ENCODE data around the gene MYH9.
"Not testable (repeated sequence)": the region's sequence is repeated elsewhere in the genome, so short reads cannot be mapped to it uniquely, and the experiment has no call there.

Gene MYH9

DNA sequence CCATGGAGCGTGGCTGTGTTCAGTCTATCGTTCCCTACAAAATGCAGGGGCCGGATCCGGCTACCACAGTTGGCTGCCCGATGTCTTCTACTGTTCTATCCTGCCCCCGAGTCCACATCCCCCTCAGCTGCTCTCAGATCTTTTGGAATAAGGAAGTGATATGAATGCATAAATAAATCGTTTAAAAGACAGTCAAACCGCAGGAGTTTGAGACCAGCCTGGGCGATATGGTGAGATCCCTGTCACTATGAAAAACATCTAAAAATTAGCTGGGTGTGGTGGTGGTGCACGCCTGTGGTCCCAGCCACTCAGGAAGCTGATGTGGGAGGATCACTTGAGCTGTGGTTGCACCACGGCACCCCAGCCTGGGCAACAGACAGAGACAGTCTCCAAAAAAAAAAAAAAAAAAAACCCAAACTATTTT lies 97.8 kb downstream of the MYH9 start:
- DNase-seq, result not testable (repeated sequence)

DNA sequence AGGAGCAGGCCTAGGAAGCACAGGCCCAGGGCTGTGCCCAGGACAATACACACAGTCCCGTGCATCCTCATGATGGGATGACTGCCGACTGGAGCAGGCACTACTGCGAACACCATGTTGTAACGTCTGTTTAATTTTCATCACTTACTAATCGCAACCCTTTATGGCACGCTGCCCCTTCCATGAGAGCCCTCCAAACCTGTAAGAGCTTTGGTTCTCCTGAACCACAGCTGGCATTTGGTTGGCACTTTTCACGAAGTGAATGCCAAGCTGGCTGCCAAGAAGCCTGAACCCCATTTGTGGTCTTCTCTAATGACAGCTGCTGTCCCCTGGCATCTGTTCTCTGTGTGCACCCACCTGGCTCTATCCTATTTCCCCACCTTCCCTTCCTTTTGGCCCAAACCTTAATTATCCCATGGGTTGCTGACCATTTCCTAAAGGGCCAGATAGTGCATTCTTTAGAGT lies 98.3 kb downstream of the MYH9 start:
- DNase-seq, result no peak

DNA sequence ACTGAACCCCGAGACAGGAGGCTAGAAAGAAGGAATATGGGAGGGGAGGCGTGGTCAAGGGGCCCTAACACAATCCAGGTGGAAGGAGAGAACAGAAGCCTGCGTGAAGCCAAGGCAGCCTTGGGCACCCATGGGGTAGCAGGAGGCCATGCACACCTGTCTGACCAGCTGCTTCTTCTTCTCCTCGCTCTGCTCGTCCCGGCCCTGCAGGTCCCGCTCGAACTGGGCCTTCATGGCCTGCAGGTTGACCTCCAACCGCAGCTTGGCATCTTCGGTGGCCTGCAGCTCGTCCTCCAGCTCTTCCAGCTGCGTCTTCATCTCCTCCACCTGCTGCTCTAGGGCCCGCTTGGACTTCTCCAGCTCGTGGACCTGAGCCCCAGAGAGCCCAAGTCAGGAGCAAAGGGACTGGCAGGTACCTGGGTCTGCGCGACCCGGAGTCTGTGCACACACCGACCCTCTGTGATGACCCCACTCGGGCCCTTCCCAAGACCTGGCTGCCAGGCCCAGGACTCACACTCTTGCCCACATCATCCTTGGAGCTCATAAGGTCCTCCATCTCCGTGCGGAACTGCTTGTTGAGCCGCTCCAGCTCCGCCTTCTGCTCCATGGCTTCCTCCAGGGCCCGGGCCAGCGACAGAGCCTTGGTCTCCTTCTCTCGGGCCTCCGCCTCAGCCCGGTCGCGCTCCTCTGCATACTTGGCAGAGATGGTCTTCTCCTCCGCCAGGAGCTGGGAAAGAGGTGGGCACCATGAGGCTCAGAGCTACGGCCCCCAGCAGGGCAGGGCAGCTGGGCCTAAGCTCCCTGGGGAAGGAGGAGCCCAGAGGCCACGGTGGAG lies 99.0 kb downstream of the MYH9 start:
- no peak for DNase-seq

DNA sequence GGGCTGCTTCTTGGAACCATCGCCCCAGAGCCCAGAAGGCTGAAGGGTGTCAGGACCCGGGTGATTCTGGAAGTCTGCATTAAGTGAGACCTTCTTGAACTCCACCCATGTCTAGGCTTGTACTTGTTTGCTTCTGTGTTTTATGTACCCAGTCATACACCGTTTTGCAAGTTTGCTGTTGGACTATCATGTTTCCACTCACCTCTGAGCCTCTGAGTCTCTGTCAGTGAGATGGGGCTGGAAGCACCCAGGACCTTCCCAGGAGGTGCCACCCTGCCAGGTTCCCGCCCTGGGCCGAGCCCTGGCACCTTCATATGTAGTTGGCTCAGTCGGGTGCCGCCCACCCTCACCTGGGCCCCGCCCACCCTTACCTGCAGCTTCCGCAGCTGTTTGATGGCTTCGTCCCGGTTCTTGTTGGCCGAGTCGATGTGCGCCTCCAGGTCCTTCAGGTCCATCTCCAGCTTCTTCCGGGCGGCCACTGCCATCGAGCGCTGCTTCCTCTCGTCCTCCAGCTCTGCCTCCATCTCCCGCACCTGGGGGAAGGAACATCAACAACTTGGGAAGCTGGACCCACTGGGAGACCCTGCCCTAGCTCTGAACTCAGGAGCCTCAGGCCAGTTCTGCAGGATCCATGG lies 99.8 kb downstream of the MYH9 start:
- DNase-seq, result no peak

DNA sequence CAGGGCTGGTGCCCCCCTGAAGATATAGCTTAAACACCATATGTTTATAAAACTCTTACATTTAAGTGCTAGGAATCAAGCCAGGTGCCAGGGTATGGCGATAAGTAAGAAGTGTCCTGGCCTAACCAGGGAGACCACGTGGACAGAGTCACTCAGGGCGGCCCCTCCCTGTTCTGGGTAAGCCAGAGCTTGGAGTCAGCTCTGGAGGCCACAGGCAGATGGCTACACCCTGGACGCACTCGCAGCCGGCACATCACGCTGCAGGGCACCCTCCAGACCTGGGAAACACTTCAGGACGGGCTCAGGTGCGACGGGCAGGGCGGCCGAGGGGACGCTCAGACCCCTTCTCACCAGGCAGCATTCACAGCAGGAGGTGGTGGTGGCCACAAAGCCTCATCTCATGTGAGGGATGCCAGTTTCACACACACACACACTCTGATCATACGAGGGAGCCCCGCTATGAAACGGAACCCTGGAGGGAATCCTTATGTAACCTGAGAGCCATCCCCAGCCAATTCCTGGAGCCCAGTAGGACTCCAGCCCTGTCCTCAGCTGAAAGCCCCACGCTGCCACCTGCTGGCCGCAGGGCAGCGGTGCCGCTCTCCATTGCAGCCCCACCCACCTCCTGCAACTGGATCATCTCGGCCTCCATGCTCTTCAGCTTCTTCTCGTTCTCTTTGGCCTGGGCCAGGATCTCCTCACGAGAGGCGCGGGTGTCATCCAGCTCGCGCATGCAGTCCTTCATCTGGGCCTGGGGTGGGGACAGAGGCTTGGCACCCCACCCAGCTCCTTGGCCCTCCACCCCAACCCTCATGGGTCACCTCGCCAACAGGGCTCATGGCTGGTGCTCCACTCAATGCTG lies 101.4 kb downstream of the MYH9 start:
- DNase-seq, result peak; percentile 80

DNA sequence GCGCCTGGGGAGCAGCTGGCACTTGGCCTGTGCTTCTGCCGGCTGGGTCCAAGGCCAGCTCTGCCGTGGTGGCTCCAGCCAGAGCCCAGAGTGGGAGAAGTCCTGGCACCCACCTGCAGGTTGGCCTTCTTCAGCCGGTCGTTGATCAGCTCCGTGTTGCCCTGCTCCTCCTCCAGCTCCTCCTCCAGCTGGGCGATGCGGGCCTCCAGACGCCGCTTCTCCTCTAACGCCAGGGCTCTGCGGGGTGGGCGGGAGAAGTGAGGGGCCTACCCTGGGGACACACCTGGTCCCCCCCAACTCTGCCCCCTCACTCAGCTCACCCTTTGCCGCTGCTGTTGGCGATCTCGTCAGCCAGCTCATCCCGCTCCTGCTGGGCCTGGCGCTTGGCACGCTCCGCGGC lies 102.2 kb downstream of the MYH9 start:
- no peak for DNase-seq

DNA sequence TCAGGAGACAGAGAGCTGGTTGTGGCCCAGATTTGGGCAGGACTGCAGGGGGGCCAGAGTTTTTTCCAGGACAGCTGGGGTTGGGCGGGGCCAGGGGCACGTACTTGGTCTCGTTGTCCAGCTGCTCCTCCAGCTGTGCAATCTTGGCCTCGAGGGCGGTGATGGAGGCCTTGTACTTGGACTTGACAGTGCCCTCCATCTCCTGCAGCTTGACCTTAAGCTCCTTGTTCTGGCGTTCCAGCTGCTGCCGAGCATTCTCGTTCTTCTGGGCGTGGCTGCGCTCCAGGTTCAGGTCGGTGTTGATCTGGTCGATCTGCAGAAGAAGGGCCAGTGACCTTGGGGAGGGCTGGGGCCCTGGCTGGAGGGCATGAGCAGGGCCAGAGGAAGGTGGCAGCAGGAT lies 102.8 kb downstream of the MYH9 start:
- no peak for DNase-seq

DNA sequence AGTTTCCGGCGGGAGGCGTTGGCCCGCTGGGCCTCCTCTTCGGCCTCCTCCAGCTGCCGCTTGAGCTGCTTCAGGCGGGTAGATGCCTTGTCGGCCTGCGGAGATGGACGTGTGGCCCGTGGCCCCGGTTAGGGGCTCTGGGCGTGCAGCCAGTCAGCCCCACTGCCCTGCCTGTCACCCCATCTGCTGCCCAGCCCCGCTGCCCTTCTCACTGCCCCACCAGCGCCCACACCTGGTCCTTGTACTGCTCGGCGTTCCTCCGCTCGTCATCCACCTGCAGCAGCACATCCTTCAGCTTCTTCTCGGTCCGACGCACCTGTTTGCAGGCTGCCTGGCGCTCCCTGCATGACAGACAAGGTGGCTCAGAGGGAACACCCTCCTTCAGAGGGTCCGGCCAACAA lies 103.6 kb downstream of the MYH9 start:
- DNase-seq, result no peak

DNA sequence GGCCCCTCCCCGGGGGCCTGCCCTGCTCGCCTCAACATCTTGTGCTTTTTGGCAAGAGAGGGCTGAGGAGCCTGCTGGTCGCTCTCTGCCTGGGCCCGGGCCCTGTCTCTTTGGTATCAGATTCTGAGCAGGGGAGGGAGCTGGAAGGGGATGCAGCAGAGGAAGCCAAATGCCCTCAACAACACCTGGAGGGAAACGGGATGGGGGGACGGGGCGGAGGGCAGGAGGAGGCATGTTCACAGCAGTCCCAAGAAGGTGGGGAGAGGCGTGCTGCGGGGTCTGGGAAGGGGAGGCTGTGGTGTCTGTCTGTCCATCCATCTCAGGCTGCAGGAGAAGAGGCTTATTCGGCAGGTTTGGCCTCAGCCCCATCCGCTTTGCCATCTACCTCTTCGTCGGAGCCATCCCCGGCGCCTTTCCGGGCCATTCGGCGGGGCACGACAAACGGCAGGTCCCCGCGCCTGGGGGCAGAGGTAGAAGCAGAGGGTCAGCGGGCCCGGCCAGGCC lies 105.4 kb downstream of the MYH9 start:
- DNase-seq, result no peak

DNA sequence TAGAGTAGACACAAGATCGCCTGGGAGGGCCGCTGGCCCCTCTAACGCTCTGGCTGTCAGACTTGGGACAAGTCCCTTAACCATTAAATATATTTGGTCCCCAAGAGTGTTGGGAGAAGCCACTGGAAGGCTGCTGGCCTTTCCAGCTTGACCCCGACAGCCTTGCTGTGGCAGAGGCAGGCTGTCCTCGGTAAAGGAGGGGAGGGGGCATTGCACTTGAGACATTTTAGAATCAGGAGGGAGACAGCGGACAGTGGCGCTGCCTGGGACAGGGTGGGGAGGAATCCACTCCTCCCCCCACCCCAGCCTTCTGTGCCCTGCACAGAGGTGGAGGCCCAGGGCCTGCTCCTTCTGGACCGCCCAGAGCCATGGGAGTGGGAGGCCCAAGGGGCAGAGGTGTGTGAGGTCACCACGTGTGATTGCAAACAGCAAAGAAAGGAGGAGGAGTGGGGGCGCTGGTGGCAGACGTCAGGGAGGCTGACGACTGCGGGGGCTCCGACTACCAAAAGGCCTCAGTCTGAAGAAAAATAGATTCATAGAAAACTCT lies 105.9 kb downstream of the MYH9 start:
- DNase-seq, result no peak

DNA sequence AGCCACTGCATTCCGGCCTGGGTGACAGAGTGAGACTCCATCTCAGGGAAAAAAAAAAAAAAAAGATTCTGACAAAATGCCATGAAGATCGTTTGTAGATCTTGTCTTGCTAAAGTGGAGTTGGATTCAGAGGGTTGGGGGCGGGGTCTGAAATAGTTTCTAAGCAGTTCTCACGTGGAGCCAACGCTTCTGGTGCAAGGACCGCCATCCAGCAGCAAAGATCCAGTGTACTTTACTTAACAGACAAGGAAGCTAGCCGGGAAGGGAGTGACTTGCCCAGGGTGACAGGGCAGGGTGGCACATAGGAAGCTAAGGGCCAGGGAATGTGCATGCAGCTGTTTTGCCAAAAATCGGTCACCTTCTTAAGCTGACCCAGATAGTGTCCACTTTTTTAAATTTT lies 107.4 kb downstream of the MYH9 start:
- no peak for DNase-seq

DNA sequence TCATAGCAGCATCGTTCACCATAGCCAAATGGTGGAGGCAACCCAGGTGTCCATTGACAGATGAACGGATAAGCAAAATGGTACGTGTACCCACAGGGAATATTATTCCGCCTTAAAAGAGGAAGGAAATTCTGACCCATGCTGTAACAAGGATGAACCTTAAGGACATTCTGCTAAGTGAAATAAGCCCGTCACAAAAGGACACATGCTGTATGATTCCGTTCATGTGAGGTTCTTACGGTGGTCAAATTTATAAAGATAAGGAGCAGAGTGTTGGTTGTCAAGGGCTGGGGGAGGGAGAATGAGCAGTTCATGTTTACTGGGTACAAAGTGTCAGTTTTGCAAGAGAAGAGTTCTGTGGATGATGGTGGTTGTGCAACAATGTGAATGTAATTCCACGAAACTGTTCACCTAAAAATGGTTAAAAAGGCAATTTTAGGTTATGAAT lies 108.5 kb downstream of the MYH9 start:
- no peak for DNase-seq

DNA sequence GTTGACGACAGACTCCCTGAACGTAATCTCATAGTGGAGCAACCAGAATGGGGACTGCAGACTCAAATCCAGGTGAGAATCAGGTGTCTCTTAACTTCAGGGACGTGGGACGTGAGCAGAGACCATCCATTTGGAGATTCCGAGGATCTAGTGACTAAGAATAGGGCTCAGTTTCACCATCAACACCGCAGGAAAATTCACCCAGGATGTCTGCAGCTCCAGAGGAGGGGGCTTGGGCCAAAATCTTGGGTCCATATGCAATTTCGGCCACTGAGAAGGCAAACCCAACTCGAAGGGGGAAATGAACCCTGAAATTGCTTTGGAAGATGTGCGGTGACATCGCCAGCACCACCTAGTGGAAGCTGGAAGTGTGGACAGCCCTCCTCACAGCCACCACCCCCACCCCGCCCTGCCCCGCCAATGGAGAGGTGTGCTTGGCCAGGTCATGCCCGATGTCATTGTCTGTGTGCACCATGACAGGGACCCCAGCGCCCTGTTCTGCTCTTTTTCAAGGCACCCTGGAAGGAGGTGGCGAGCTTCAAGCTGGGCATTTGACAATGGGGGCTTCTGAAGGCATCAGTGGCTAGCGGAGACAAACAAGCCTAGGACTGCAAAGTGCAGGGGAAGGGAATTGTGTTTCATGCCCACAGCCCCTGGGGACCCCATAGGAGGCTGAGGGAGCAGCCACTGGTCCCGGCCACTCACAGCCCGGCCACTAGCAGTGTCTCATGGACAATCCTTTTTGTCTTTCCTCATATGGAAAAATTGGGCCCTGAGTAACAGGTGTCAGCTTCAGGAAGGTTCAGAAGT lies 110.1 kb downstream of the MYH9 start:
- peak; percentile 70 for DNase-seq

DNA sequence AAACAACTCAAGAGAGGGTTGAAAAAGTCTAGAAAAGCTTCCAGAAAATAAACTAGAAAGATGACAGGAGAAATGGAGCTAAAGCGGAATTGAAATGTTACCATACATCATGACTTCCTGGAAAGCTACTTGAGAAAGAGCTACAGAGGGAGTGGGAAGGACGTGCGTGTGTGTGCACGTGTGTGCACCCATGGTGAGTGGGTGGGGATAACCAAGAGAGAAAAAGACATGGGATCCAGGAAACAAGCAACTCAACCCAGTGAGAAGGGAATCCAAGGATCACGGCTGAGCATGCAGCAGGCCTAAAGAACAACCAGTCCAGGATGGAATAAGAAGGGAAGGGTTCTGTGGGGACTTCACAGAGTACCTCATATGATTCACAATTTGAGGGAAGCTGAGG lies 113.2 kb downstream of the MYH9 start:
- no peak for DNase-seq

DNA sequence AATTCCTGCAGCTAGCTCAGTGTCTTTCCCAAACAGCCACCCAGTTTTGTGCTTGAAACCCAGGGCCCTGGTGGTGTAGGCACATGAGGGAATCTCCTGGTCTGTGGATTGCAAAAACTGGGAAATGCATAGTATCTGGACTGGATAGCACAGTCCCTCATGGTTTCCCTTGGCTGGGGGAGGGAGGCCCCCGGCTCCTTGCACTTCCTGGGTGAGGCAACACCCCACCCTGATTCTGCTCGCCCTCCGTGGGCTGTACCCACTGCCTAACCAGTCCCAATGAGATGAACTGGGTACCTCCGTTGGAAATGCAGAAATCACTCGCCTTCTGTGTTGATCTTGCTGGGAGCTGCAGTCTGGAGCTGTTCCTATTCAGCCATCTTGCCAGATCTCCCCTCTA lies 115.8 kb downstream of the MYH9 start:
- DNase-seq, result not testable (repeated sequence)

DNA sequence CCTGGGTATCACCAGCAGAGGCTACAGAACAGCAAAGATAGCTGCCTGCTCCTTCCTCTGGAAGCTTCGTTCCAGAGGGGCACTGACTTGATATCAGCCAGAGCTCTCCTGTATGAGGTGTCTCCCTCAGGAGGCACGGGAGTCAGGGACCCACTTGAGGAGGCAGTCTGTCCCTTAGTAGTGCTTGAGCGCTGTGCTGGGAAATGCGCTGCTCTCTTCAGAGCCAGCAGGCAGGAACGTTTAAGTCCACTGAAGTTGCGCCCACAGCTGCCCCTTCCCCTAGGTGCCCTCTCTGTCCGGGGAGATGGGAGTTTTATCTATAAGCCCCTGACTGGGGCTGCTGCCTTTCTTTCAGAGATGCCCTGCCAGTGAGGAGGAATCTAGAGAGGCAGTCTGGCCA lies 116.5 kb downstream of the MYH9 start:
- DNase-seq, result not testable (repeated sequence)

DNA sequence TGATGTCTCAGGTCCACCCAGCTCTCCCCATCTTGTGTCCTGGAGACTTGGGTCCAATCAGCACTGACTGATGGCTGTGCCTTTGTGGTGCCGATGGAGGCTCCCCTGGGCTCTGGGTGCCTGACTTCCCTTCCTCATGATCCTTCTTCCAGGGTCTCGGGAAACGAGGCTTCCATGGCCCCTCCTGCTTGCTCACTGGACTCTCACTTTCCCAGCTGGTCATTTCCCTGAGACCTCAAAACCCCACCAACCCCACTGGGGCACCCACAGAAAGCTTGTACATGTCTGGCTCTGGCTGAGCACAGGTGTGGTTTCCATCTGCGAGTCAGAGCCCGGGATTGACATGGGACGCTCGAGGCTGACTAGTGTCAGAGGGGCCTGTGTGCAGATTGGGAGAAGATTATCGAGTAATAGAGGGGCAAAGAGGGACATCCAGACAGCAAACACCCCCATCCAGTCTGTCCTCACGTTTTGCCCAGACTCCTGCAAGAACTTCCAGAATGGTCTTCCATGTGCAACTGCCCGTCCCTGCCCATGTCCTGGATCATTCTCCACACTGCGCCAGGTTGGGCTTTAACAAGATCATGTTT lies 119.8 kb downstream of the MYH9 start:
- DNase-seq, result no peak

DNA sequence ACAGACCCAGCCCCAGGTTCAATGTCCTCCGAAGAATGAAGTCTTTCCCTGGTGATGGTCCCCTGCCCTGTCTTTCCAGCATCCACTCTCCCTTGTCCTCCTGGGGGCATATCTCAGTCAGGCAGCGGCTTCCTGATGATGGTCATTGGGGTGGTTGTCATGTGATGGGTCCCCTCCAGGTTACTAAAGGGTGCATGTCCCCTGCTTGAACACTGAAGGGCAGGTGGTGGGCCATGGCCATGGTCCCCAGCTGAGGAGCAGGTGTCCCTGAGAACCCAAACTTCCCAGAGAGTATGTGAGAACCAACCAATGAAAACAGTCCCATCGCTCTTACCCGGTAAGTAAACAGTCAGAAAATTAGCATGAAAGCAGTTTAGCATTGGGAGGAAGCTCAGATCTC lies 120.7 kb downstream of the MYH9 start:
- DNase-seq, result no peak

DNA sequence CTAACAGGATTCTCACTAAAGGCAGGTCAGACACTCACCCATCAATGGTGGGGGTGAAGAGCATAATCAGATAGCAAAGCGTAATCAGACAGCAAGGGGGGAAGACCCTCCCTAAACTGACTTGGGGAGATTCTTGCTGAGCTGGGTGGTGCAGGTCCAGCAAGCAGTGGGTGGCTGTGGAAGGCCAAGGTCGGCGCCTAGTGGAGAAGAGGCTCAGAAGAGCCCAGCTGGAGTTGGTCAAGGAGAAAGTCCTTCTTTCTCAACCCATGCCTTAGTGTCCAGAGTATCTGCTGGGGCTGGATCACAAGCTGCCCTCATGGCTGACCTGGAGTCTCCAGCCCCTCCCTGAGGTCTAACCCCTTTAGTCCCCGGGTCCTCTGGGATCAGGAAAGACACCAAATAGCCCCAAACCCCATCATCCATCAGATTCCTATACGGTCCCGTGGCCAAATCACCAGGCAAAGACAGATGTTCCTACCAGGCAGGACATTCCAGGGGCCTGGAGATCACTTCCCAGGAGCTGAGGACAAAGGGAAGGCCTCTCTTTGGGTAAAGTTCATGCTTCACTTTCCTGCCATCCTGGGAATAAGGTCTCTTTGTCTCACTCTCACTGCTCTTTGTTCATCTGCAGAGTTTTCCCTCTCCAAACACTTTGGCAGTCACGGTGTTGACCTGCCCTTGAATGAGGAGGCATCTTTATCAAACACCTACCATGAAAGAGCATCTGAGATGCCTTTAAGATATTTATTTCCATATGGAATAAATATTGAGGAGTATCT lies 123.7 kb downstream of the MYH9 start:
- not testable (repeated sequence) for DNase-seq

DNA sequence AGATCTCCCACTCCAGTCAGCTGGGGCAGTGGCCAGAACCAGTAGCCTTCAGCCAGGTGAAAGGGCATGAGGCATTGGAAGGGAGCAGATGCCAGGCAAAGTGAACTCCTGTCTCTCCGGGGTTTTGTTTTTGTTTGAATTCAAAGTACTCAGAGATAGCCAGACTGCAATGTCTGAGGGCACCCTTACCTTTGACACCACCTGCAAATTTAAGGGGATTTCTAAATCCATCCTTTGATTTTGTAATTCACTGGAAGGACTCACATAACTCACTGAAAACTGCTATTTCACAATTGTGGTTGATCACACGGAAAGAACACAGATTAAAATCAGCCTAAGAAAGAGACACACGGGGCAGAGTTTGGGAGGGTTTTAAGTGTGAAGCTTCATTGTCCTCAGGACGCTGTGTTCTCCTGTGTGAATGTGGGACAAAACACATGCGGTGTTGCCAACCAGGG lies 124.5 kb downstream of the MYH9 start:
- not testable (repeated sequence) for DNase-seq

DNA sequence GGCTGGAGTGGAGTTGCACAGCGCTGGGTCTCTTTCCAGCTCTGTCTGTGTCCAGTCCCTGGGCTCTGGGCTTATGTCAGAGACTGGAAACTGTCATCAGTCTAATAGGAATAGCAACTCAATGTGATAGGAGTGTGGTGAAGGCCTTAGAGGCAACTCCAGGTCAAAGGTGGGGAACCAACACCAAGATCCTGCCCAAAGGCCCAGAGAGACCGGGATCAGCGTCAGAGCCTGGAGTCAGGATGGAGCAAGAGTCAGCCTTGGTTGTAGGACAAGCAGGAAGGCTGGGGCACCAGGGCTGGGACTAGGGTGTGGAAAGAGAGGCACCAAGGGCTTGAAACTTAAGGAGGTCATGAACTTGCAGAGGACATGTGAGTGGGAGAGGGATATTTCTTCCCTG lies 125.5 kb downstream of the MYH9 start:
- not testable (repeated sequence) for DNase-seq

All from left hindlimb (tissue), 1 donor.